DMS79 treated with DMSO at 0.1 percent for 48 hours (cell line): Measurements from ENCODE around the gene ZDHHC16.

Experiments
- DNase-seq: peaks from one replicate; lab custom pipeline; 2025; lab: John Stamatoyannopoulos, UW

ZDHHC16 gene

GRCh38 chr10:97479939-97480338 is 34.0 kb downstream of the ZDHHC16 start:
- DNase-seq: no peak

GRCh38 chr10:97481071-97481470 is 35.1 kb downstream of the ZDHHC16 start:
- DNase-seq: no peak

GRCh38 chr10:97482381-97482780 is 36.4 kb downstream of the ZDHHC16 start:
- DNase-seq: no peak

GRCh38 chr10:97483506-97483905 is 37.5 kb downstream of the ZDHHC16 start:
- no peak for DNase-seq

GRCh38 chr10:97483921-97484320 is 37.9 kb downstream of the ZDHHC16 start:
- no peak for DNase-seq

- no peak for DNase-seq
Observed at GRCh38 chr10:97485647-97486281, 39.8 kb downstream of the ZDHHC16 start.

GRCh38 chr10:97490592-97490991 is 44.6 kb downstream of the ZDHHC16 start:
- no peak for DNase-seq

GRCh38 chr10:97494151-97494550 is 48.2 kb downstream of the ZDHHC16 start:
- no peak for DNase-seq

GRCh38 chr10:97494863-97495506 is 49.0 kb downstream of the ZDHHC16 start:
- DNase-seq: no peak

- peak; percentile 10 for DNase-seq
Observed at GRCh38 chr10:97497572-97498075, 51.6 kb downstream of the ZDHHC16 start.

GRCh38 chr10:97498076-97498840 is 52.3 kb downstream of the ZDHHC16 start, which contains the start of gene MMS19:
Gene MMS19, minus strand, starts transcription at chr10:97498422. Its CDS starts 38 bp downstream, at chr10:97498384.
- DNase-seq: peak; percentile 72

- no peak for DNase-seq
Observed at GRCh38 chr10:97498841-97499560, 53.0 kb downstream of the ZDHHC16 start, which contains the start of gene UBTD1. Gene UBTD1, plus strand, starts transcription at chr10:97498924. Its CDS starts 280 bp downstream, at chr10:97499204.

GRCh38 chr10:97499561-97500296 is 53.8 kb downstream of the ZDHHC16 start:
- DNase-seq: no peak

- DNase-seq: no peak
Observed at GRCh38 chr10:97500297-97500575, 54.3 kb downstream of the ZDHHC16 start.

GRCh38 chr10:97502916-97503315 is 56.9 kb downstream of the ZDHHC16 start:
- no peak for DNase-seq

GRCh38 chr10:97503406-97503805 is 57.4 kb downstream of the ZDHHC16 start:
- no peak for DNase-seq

- DNase-seq: no peak
Observed at GRCh38 chr10:97505152-97505551, 59.2 kb downstream of the ZDHHC16 start.

GRCh38 chr10:97506199-97506991 is 60.4 kb downstream of the ZDHHC16 start:
- no peak for DNase-seq
